Type B pancreatic cell (in vitro differentiated cells): Measurements from ENCODE around the gene AGTPBP1. TPM values are rescaled to one million over a fixed set of nuclear protein-coding genes. Genes with fewer than 3 reads are reported as not detected.

Experiments used
- DNase-seq: peaks from one replicate; pipeline ENCODE4 v3.0.0; 2021; ENCODE audit warnings: mixed read lengths; ENCODE audit not compliant: unreplicated experiment; ENCODE audit errors: extremely low spot score
- H3K27ac Mint-ChIP-seq: 2 replicates; pipeline ENCODE4 v1.8.0; 2021; ENCODE audit warnings: mild to moderate bottlenecking, mixed read lengths
- H3K27me3 Mint-ChIP-seq: 2 replicates; pipeline ENCODE4 v1.8.0; 2021; ENCODE audit warnings: mixed read lengths
- H3K36me3 Mint-ChIP-seq: 2 replicates; pipeline ENCODE4 v1.8.0; 2021; ENCODE audit warnings: mixed read lengths
- H3K4me1 Mint-ChIP-seq: one replicate; pipeline ENCODE4 v1.8.0; 2021; ENCODE audit warnings: mixed read lengths; ENCODE audit not compliant: unreplicated experiment
- H3K4me3 Mint-ChIP-seq: 2 replicates; pipeline ENCODE4 v1.8.0; 2021; ENCODE audit warnings: mild to moderate bottlenecking, mixed read lengths
- H3K9me3 Mint-ChIP-seq: 2 replicates; pipeline ENCODE4 v1.8.0; 2021; ENCODE audit warnings: mixed read lengths
- CTCF ChIP-seq: fragments of 200-600 bp; sonication (generic); conservative IDR thresholded peaks from 2 replicates; pipeline ENCODE4 v1.5.0; 2021; ENCODE audit warnings: antibody characterized with exemption, mild to moderate bottlenecking
- total RNA-seq: library from RNA; stranded (reverse); gene quantifications from 2 replicates; pipeline ENCODE4 v1.2.1, GENCODE V29; 2021; ENCODE audit warnings: low replicate concordance

Gene AGTPBP1
- total RNA-seq, 1 donor from 2014 or later, result 35.6 TPM

DNA sequence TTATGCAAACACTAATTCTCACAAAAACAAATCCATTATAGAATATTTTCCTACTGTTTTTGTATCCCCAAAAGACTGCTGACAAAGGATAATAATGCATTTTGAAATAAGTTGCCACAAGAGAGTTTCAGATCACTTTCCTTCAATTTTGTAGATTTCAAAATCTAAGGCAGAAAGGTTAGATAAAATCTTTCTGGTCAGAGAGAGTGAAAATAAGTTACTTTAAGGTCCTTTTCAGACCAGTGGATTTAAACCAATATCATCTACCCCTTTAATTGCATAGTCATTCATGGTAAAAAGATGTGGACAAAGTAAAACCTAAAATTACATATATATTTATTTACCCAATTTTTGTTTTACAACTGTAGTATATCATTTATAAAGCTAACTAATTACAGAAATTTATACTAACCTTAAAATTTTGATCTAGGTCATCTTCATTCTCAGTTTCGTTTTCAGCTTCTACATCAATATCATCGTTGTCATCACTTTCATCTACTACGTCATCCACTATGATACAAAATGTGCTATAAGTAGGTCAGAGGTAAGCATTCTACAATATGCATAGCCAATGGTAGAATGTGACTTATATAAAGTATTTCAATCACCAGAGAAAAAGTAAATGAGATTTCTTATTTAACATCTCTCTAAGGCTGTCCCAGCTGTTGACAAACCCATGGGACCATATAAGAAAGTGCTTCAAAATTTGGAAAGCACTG lies 95.7 kb downstream of the AGTPBP1 start:
- TF ChIP-seq CTCF, result no peak
- H3K9me3 Mint-ChIP-seq, result no peaks in the 10 kb centered on the region
- H3K27ac Mint-ChIP-seq, result no peak overlapping the region
- H3K4me1 Mint-ChIP-seq, result no peaks in the 10 kb centered on the region
- no peaks in the 10 kb centered on the region for H3K27me3 Mint-ChIP-seq
- no peak overlapping the region for H3K4me3 Mint-ChIP-seq
- DNase-seq, result no peak
- peaks cover 25% of the 10 kb centered on the region for H3K36me3 Mint-ChIP-seq

GRCh38 chr9:85640425-85640824 lies 101.3 kb downstream of the AGTPBP1 start:
- H3K27ac Mint-ChIP-seq, result no peak overlapping the region
- H3K9me3 Mint-ChIP-seq, result no peaks in the 10 kb centered on the region
- TF ChIP-seq CTCF, result no peak
- H3K4me1 Mint-ChIP-seq, result peaks cover 14% of the 10 kb centered on the region
- peaks cover 24% of the 10 kb centered on the region for H3K36me3 Mint-ChIP-seq
- no peaks in the 10 kb centered on the region for H3K27me3 Mint-ChIP-seq
- DNase-seq, result no peak
- no peak overlapping the region for H3K4me3 Mint-ChIP-seq

GRCh38 chr9:85639675-85640186 lies 102.0 kb downstream of the AGTPBP1 start:
- no peak overlapping the region for H3K4me3 Mint-ChIP-seq
- H3K9me3 Mint-ChIP-seq, result no peaks in the 10 kb centered on the region
- DNase-seq, result no peak
- no peaks in the 10 kb centered on the region for H3K27me3 Mint-ChIP-seq
- H3K36me3 Mint-ChIP-seq, result peaks cover 19% of the 10 kb centered on the region
- TF ChIP-seq CTCF, result no peak
- peaks cover 14% of the 10 kb centered on the region for H3K4me1 Mint-ChIP-seq
- no peak overlapping the region for H3K27ac Mint-ChIP-seq

GRCh38 chr9:85631809-85632208 lies 109.9 kb downstream of the AGTPBP1 start:
- Mint-ChIP-seq H3K4me3 (no peak overlapping the region), H3K27ac (no peak overlapping the region), H3K36me3 (peaks cover 15% of the 10 kb centered on the region), H3K4me1 (no peaks in the 10 kb centered on the region), H3K27me3 (no peaks in the 10 kb centered on the region), H3K9me3 (no peaks in the 10 kb centered on the region)
- no peak for TF ChIP-seq CTCF
- no peak for DNase-seq

DNA sequence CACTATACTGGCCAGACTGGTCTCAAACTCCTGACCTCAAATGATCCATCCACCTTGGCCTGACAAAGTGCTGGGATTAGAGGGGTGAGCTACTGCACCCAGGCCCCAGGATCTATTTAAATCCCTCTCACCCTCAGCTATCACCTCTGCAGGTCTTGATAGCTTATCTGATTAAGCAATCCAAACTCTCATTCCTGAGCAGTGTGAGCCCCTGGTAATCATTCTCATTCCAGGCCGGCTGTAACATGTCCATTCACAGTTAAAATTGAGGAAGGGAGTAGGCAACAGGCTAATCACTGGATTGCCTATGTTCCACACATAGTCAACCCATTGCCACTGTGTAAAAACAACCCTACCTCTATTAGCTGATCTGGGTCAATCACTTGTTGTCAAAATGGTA lies 111.1 kb downstream of the AGTPBP1 start:
- Mint-ChIP-seq H3K27me3 (no peaks in the 10 kb centered on the region), H3K4me1 (no peaks in the 10 kb centered on the region), H3K9me3 (no peaks in the 10 kb centered on the region), H3K36me3 (peaks cover 9% of the 10 kb centered on the region), H3K27ac (no peak overlapping the region), H3K4me3 (no peak overlapping the region)
- TF ChIP-seq CTCF, result no peak
- DNase-seq, result no peak
